Ishikawa (cell line): ENCODE data around the gene PPM1L.

Experiments used
- CEBPB ChIP-seq: IDR thresholded peaks from 2 replicates; pipeline ENCODE4 v1.6.1; 2012
- CREB1 ChIP-seq: IDR thresholded peaks from 2 replicates; pipeline ENCODE4 v1.6.1; 2012; ENCODE audit warnings: low read depth
- EGR1 ChIP-seq: IDR thresholded peaks from 2 replicates; pipeline ENCODE4 v1.6.1; 2012
- EP300 ChIP-seq: IDR thresholded peaks from 2 replicates; pipeline ENCODE4 v1.6.1; 2012; ENCODE audit warnings: borderline replicate concordance
- FOXM1 ChIP-seq: IDR thresholded peaks from 2 replicates; pipeline ENCODE4 v1.6.1; 2012; ENCODE audit warnings: low read depth, borderline replicate concordance
- MAX ChIP-seq: IDR thresholded peaks from 2 replicates; pipeline ENCODE4 v1.6.1; 2012
- NFIC ChIP-seq: IDR thresholded peaks from 2 replicates; pipeline ENCODE4 v1.6.1; 2012
- RAD21 ChIP-seq: IDR thresholded peaks from 2 replicates; pipeline ENCODE4 v1.6.1; 2012; ENCODE audit warnings: low read depth
- REST ChIP-seq: IDR thresholded peaks from 2 replicates; pipeline ENCODE4 v1.6.1; 2012; ENCODE audit warnings: low read depth, mild to moderate bottlenecking
- TAF1 ChIP-seq: IDR thresholded peaks from 2 replicates; pipeline ENCODE4 v1.6.1; 2012; ENCODE audit warnings: low read depth, mild to moderate bottlenecking
- TCF12 ChIP-seq: IDR thresholded peaks from 2 replicates; pipeline ENCODE4 v1.6.1; 2012; ENCODE audit warnings: low read depth
- TEAD4 ChIP-seq: IDR thresholded peaks from 2 replicates; pipeline ENCODE4 v1.6.1; 2012
- YY1 ChIP-seq: IDR thresholded peaks from 2 replicates; pipeline ENCODE4 v1.6.1; 2012; ENCODE audit warnings: low read depth
- ZBTB7A ChIP-seq: IDR thresholded peaks from 2 replicates; pipeline ENCODE4 v1.6.1; 2012; ENCODE audit warnings: low read depth
- TF ChIP-seq, protein P1 (sequence below): IDR thresholded peaks from 2 replicates; pipeline ENCODE4 v1.6.1; 2012

PPM1L gene

GRCh38 chr3:160893207-160893606, 137.2 kb downstream of the PPM1L start:
- TF ChIP-seq RAD21 (no peak), TCF12 (no peak), TEAD4 (no peak), FOXM1 (no peak), TAF1 (no peak), MAX (no peak), EGR1 (no peak), ZBTB7A (no peak), REST (no peak), EP300 (no peak), YY1 (no peak)
- TF ChIP-seq, protein P1, sequence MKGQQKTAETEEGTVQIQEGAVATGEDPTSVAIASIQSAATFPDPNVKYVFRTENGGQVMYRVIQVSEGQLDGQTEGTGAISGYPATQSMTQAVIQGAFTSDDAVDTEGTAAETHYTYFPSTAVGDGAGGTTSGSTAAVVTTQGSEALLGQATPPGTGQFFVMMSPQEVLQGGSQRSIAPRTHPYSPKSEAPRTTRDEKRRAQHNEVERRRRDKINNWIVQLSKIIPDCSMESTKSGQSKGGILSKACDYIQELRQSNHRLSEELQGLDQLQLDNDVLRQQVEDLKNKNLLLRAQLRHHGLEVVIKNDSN: no peak

DNA sequence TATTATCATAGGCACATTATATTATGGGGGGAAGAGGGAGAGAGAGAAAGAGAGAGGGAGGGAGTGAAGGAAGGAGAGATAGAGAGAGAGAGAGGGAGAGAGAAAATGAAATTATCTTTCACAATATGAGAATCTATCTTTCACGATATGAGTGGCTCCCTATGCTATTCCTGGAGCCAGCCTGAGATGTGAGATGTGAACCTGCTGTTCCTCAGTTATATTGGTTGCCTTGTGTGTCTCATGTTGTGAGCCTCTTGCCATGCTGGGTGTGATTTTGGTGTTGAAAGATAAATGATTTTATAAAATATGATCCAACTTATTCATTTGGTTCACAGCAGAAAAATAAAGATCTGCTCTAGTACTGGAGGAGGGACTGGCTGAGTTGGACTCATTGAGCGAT, 148.7 kb downstream of the PPM1L start:
- no peak for TF ChIP-seq TAF1
- no peak for TF ChIP-seq CREB1
- no peak for TF ChIP-seq REST
- no peak for TF ChIP-seq FOXM1
- TF ChIP-seq MAX: no peak
- no peak for TF ChIP-seq TCF12
- no peak for TF ChIP-seq YY1
- no peak for TF ChIP-seq EGR1
- TF ChIP-seq TEAD4: no peak
- TF ChIP-seq, protein P1: no peak
- TF ChIP-seq RAD21: no peak
- no peak for TF ChIP-seq CEBPB
- no peak for TF ChIP-seq ZBTB7A
- TF ChIP-seq EP300: no peak
- TF ChIP-seq NFIC: no peak

DNA sequence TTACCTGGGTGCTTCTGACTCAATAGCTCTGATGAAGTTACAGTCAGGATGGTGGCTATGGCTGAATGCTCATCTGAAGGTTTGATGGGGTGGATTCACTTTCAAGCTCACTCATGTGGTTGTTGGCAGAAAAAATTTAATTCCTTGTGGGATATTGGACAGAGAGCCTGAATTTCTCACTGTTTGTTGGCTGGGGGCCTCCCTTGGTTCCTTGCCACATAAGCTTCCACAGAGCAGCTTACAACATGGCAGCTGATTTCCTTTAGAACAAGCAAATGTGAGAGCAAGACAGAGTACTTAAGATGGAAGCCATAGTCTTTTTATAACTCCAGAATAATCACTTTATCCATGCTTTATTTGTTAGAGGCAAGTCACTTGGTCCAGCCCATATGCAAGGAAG, 150.6 kb downstream of the PPM1L start:
- TF ChIP-seq YY1 (no peak), MAX (no peak), EP300 (no peak), TEAD4 (no peak), RAD21 (no peak), CREB1 (no peak), REST (no peak), TAF1 (no peak), EGR1 (no peak), CEBPB (no peak), ZBTB7A (no peak), TCF12 (no peak), FOXM1 (no peak), NFIC (no peak)
- TF ChIP-seq, protein P1: no peak

- TF ChIP-seq YY1: no peak
- TF ChIP-seq RAD21: no peak
- no peak for TF ChIP-seq ZBTB7A
- no peak for TF ChIP-seq MAX
- TF ChIP-seq NFIC: no peak
- TF ChIP-seq EGR1: no peak
- TF ChIP-seq REST: no peak
- no peak for TF ChIP-seq CEBPB
Observed at GRCh38 chr3:160909917-160910316, 153.9 kb downstream of the PPM1L start.
